M059J (cell line): ENCODE measurements around the gene NTF3. TPM values are rescaled to one million over a fixed set of nuclear protein-coding genes. Genes with fewer than 3 reads are reported as not detected.

Experiments
- DNase-seq: peaks from one replicate; pipeline ENCODE4 v3.0.0-alpha.2; 2012; ENCODE audit warnings: low read depth
- total RNA-seq: library from RNA; depleted of rRNA; stranded (reverse); fragments of >200 nt; shearing (Covaris generic); gene quantifications from 2 replicates; pipeline ENCODE4 v1.2.3, GENCODE V29; 2014

NTF3 gene
- total RNA-seq, 1 experiment from 2014 or later, result 1.7 TPM

- DNase-seq, result no peak
Observed at GRCh38 chr12:5430641-5431603, 986 bp upstream of the NTF3 start.

GRCh38 chr12:5433081-5433844 is 1.4 kb downstream of the NTF3 start:
- DNase-seq, result no peak

GRCh38 chr12:5433845-5434646 is 2.1 kb downstream of the NTF3 start:
- DNase-seq, result no peak

GRCh38 chr12:5434647-5435560 is 3.0 kb downstream of the NTF3 start:
- DNase-seq, result no peak

GRCh38 chr12:5437182-5437583 is 5.3 kb downstream of the NTF3 start:
- no peak for DNase-seq

- no peak for DNase-seq
Observed at GRCh38 chr12:5437589-5437988, 5.7 kb downstream of the NTF3 start.

- DNase-seq, result peak; percentile 76
Observed at GRCh38 chr12:5438671-5439200, 6.8 kb downstream of the NTF3 start.

GRCh38 chr12:5439371-5439771 is 7.5 kb downstream of the NTF3 start:
- DNase-seq, result peak; percentile 26

- no peak for DNase-seq
Observed at GRCh38 chr12:5439788-5440300, 7.9 kb downstream of the NTF3 start.

GRCh38 chr12:5440978-5441377 is 9.1 kb downstream of the NTF3 start:
- DNase-seq, result no peak

GRCh38 chr12:5441497-5442236 is 9.8 kb downstream of the NTF3 start:
- DNase-seq, result peak; percentile 97

GRCh38 chr12:5442251-5443006 is 10.5 kb downstream of the NTF3 start:
- DNase-seq, result peak; percentile 76

- no peak for DNase-seq
Observed at GRCh38 chr12:5444520-5444919, 12.6 kb downstream of the NTF3 start.

GRCh38 chr12:5447320-5447719 is 15.4 kb downstream of the NTF3 start:
- DNase-seq, result no peak

GRCh38 chr12:5451251-5451650 is 19.3 kb downstream of the NTF3 start:
- no peak for DNase-seq

GRCh38 chr12:5452569-5452968 is 20.7 kb downstream of the NTF3 start:
- DNase-seq, result no peak

- no peak for DNase-seq
Observed at GRCh38 chr12:5453466-5453865, 21.6 kb downstream of the NTF3 start.

GRCh38 chr12:5455045-5455444 is 23.1 kb downstream of the NTF3 start:
- no peak for DNase-seq

- DNase-seq, result peak; percentile 51
Observed at GRCh38 chr12:5456030-5456429, 24.1 kb downstream of the NTF3 start.
